Esophagus muscularis mucosa (tissue), 4 donors: ENCODE measurements around the gene CEP97. TPM values are rescaled to one million over a fixed set of nuclear protein-coding genes. Genes with fewer than 3 reads are reported as not detected.

Experiments used
- DNase-seq: peaks from one replicate; pipeline ENCODE4 v3.0.0-alpha.2; 2017; ENCODE audit errors: extremely low spot score
- H3K27ac ChIP-seq, 4 donors: fragments of 200-600 bp; sonication (generic); replicated peaks in 1 of 4; 1 replicate in 3 of 4; 2 replicates in 1 of 4; pipeline ENCODE4 v1.5.1; 2016 to 2019; ENCODE audit warnings: mild to moderate bottlenecking in 1 of 4
- H3K27me3 ChIP-seq, 4 donors: fragments of 200-600 bp; sonication (generic); one replicate each; pipeline versions ENCODE4 v1.5.1 to v1.6.0; 2016 to 2019
- H3K36me3 ChIP-seq, 4 donors: fragments of 200-600 bp; sonication (generic); one replicate each; pipeline ENCODE4 v1.5.1; 2016 to 2019
- H3K4me1 ChIP-seq, 4 donors: fragments of 200-600 bp; sonication (generic); one replicate each; pipeline ENCODE4 v1.5.1; 2016 to 2019
- H3K4me3 ChIP-seq, 4 donors: fragments of 200-600 bp; sonication (generic); 1 replicate in 2 of 4; 2 replicates in 2 of 4; pipeline ENCODE4 v1.5.1; 2016 to 2019; ENCODE audit warnings: mild to moderate bottlenecking in 4 of 4, moderate library complexity in 1 of 4
- H3K9me3 ChIP-seq, 4 donors: fragments of 200-600 bp; sonication (generic); 1 replicate in 3 of 4; 2 replicates in 1 of 4; pipeline ENCODE4 v1.5.1; 2016 to 2019
- CTCF ChIP-seq, 3 experiments: fragments of 200-600 bp in 2 of 3; fragments of 450-650 bp in 1 of 3; sonication (generic) in 2 of 3; IDR thresholded peaks; one replicate each; pipeline ENCODE4 v1.5.1; 2017 to 2019; ENCODE audit warnings: antibody characterized with exemption in 3 of 3, mild to moderate bottlenecking in 2 of 3, moderate library complexity in 1 of 3
- EP300 ChIP-seq: sonication (generic); formaldehyde crosslinking; IDR thresholded peaks from one replicate; pipeline ENCODE4 v1.6.1; 2017; ENCODE audit warnings: antibody characterized with exemption
- POLR2A ChIP-seq: fragments of 450-650 bp; IDR thresholded peaks from one replicate; pipeline ENCODE4 v1.6.1; 2017; ENCODE audit warnings: antibody characterized with exemption, moderate library complexity, mild to moderate bottlenecking, low read depth
- POLR2AphosphoS5 ChIP-seq, 2 donors: sonication (generic); formaldehyde crosslinking; IDR thresholded peaks; one replicate each; pipeline ENCODE4 v1.6.1; 2017; ENCODE audit warnings: antibody characterized with exemption in 2 of 2
- WGBS: methylation state at CpG from one replicate; pipeline ENCODE4 v1.1.5; 2018; 5-methylcytosine and 5-hydroxymethylcytosine counted together
- intact Hi-C: fragments of 100-400 bp; cut with DNase I; formaldehyde crosslinking; loops from one replicate; pipeline ENCODE4 v1.15.1; 2023
- total RNA-seq, 4 donors: library from RNA; depleted of rRNA; stranded (reverse); fragments of >200 nt; gene quantifications; one replicate each; pipeline versions ENCODE4 v1.1.0 to v1.2.1, GENCODE V29; 2016

The CEP97 gene
- total RNA-seq, 4 donors from 2014 or later = 7.2 to 10.4 (median 8.0) TPM

- Histone ChIP-seq H3K36me3 (peaks cover 0 to 27% (median 18%) of the 10 kb centered on the region in 4 donors), H3K4me1 (peaks cover 9 to 30% (median 21%) of the 10 kb centered on the region in 4 donors), H3K4me3 (no peak overlapping the region), H3K27ac (no peak overlapping the region), H3K9me3 (no peaks in the 10 kb centered on the region), H3K27me3 (no peaks in the 10 kb centered on the region)
- 92% methylated on average over 2 of the region's 2 CpGs for WGBS
- TF ChIP-seq POLR2AphosphoS5 (IDR thresholded peaks at IDR 0.05) (no peak), POLR2A (no peak), EP300 (no peak), CTCF (IDR thresholded peaks at IDR 0.05) (no peak)
- intact Hi-C loops = loop anchor here (10.0 kb wide), 1 partner anchor 727 kb away; no protein-coding TSS in a partner anchor
- no peak for DNase-seq
Observed at GRCh38 chr3:101807888-101808287, 83.5 kb downstream of the CEP97 start.

- peak; percentile 62 to 68 (median 66) for TF ChIP-seq CTCF (IDR thresholded peaks at IDR 0.05)
- no peak for TF ChIP-seq EP300
- TF ChIP-seq POLR2A = no peak
- peak in 1 of 2 donors; percentile 2 for TF ChIP-seq POLR2AphosphoS5 (IDR thresholded peaks at IDR 0.05)
- Histone ChIP-seq H3K27me3 (no peaks in the 10 kb centered on the region), H3K4me3 (no peak overlapping the region), H3K36me3 (peaks cover 0 to 17% (median 12%) of the 10 kb centered on the region in 4 donors), H3K9me3 (no peaks in the 10 kb centered on the region), H3K27ac (peak overlapping the region in 3 of 4 donors; percentile 24 to 53 (median 45)), H3K4me1 (peaks cover 15 to 38% (median 30%) of the 10 kb centered on the region in 4 donors)
- intact Hi-C loops = loop anchor here (5.0 to 10.0 kb wide), 3 partner anchors 38 to 725 kb away; partner anchors contain the start of gene NFKBIZ
- DNase-seq = no peak
Observed at GRCh38 chr3:101809178-101810021, 85.0 kb downstream of the CEP97 start.

- H3K27ac ChIP-seq = peak overlapping the region in 3 of 4 donors; percentile 24 to 53 (median 45)
- TF ChIP-seq EP300 (no peak), POLR2AphosphoS5 (IDR thresholded peaks at IDR 0.05) (peak in 1 of 2 donors; percentile 28)
- peaks cover 0 to 17% (median 12%) of the 10 kb centered on the region in 4 donors for H3K36me3 ChIP-seq
- no peaks in the 10 kb centered on the region for H3K9me3 ChIP-seq
- DNase-seq = no peak
- H3K4me3 ChIP-seq = no peak overlapping the region
- H3K27me3 ChIP-seq = no peaks in the 10 kb centered on the region
- intact Hi-C loops = loop anchor here (5.0 to 10.0 kb wide), 2 partner anchors 37 to 165 kb away; partner anchors contain the start of gene NFKBIZ
- peaks cover 18 to 44% (median 36%) of the 10 kb centered on the region in 4 donors for H3K4me1 ChIP-seq
Observed at GRCh38 chr3:101810022-101810418, 85.6 kb downstream of the CEP97 start.

GRCh38 chr3:101811875-101812274 is 87.5 kb downstream of the CEP97 start:
- Histone ChIP-seq H3K27ac (no peak overlapping the region), H3K27me3 (no peaks in the 10 kb centered on the region), H3K36me3 (peaks cover 0 to 14% (median 8%) of the 10 kb centered on the region in 4 donors), H3K4me1 (peaks cover 18 to 56% (median 47%) of the 10 kb centered on the region in 4 donors), H3K9me3 (no peaks in the 10 kb centered on the region), H3K4me3 (no peak overlapping the region)
- intact Hi-C loops = loop anchor here (2.0 to 10.0 kb wide), 3 partner anchors 35 to 413 kb away; partner anchors contain the start of gene NFKBIZ
- TF ChIP-seq EP300 = no peak
- no peak for TF ChIP-seq POLR2AphosphoS5 (IDR thresholded peaks at IDR 0.05)
- no peak for TF ChIP-seq POLR2A
- no peak for TF ChIP-seq CTCF (IDR thresholded peaks at IDR 0.05)
- DNase-seq = no peak
- 95% methylated on average over 2 of the region's 2 CpGs for WGBS

GRCh38 chr3:101812895-101813294 is 88.5 kb downstream of the CEP97 start:
- intact Hi-C loops = loop anchor here (2.0 to 10.0 kb wide), 3 partner anchors 34 to 412 kb away; partner anchors contain the start of gene NFKBIZ
- Histone ChIP-seq H3K36me3 (peaks cover 0 to 14% (median 13%) of the 10 kb centered on the region in 4 donors), H3K9me3 (no peaks in the 10 kb centered on the region), H3K27me3 (no peaks in the 10 kb centered on the region), H3K4me1 (peaks cover 18 to 56% (median 47%) of the 10 kb centered on the region in 4 donors), H3K4me3 (no peak overlapping the region), H3K27ac (no peak overlapping the region)
- TF ChIP-seq CTCF (IDR thresholded peaks at IDR 0.05) = no peak
- DNase-seq = no peak
